Caco-2 (cell line): ENCODE results near the gene ERC1. TPM values are rescaled to one million over a fixed set of nuclear protein-coding genes. Genes with fewer than 3 reads are reported as not detected.

ENCODE experiments used
- BruUV-seq: library from RNA; stranded (reverse); fragments of 400-500 nt; replicated peaks from 2 replicates; lab custom pipeline; 2021; lab: Mats Ljungman, UMichigan
- CTCF ChIA-PET: fragments of 300-600 bp; sonication (Branson Sonifier 250); formaldehyde crosslinking; loops from one replicate; lab custom pipeline; 2022; ENCODE audit warnings: antibody characterized with exemption; lab: Charles Lee
- POLR2A ChIA-PET: fragments of 300-600 bp; sonication (Branson Sonifier 250); formaldehyde crosslinking; loops from one replicate; lab custom pipeline; 2022; ENCODE audit warnings: antibody characterized with exemption; lab: Charles Lee
- DNase-seq, 2 experiments: peaks; one replicate each; pipeline versions ENCODE4 v3.0.0 to v3.0.0-alpha.2; 2020 to 2022
- H3K27me3 ChIP-seq: replicated peaks from 2 replicates; pipeline ENCODE4 v1.6.0; 2011; ENCODE audit warnings: low read length; ENCODE audit not compliant: control insufficient read depth, insufficient read depth
- H3K36me3 ChIP-seq: 2 replicates; pipeline ENCODE4 v1.5.1; 2011; ENCODE audit warnings: low read length; ENCODE audit not compliant: control insufficient read depth, insufficient read depth
- H3K4me1 ChIP-seq: fragments of 250-450 bp; sonication (Bioruptor Pico); 2 replicates; pipeline ENCODE4 v1.5.1; 2020; ENCODE audit warnings: mild to moderate bottlenecking
- H3K4me3 ChIP-seq: 2 replicates; pipeline ENCODE4 v1.5.1; 2011; ENCODE audit warnings: low read depth, mild to moderate bottlenecking, control low read depth, low read length
- H3K9me3 ChIP-seq: fragments of 250-450 bp; sonication (Bioruptor Pico); 2 replicates; pipeline ENCODE4 v1.5.1; 2020; ENCODE audit warnings: mild to moderate bottlenecking, moderate library complexity
- H3K27ac Mint-ChIP-seq: one replicate; pipeline ENCODE4 v1.8.0; 2022; ENCODE audit warnings: mixed read lengths; ENCODE audit not compliant: unreplicated experiment
- H3K27me3 Mint-ChIP-seq: one replicate; pipeline ENCODE4 v1.8.0; 2022; ENCODE audit warnings: mixed read lengths; ENCODE audit not compliant: insufficient read depth, unreplicated experiment
- H3K36me3 Mint-ChIP-seq: one replicate; pipeline ENCODE4 v1.8.0; 2022; ENCODE audit warnings: mild to moderate bottlenecking, mixed read lengths; ENCODE audit not compliant: insufficient read depth, unreplicated experiment
- H3K4me1 Mint-ChIP-seq: one replicate; pipeline ENCODE4 v1.8.0; 2022; ENCODE audit warnings: low read depth, mixed read lengths; ENCODE audit not compliant: unreplicated experiment
- H3K4me3 Mint-ChIP-seq: one replicate; pipeline ENCODE4 v1.8.0; 2022; ENCODE audit warnings: mild to moderate bottlenecking, moderate library complexity, mixed read lengths; ENCODE audit not compliant: unreplicated experiment
- H3K9me3 Mint-ChIP-seq: one replicate; pipeline ENCODE4 v1.8.0; 2022; ENCODE audit warnings: mixed read lengths; ENCODE audit not compliant: unreplicated experiment
- CTCF ChIP-seq, 2 experiments: fragments of 200-600 bp in 1 of 2; IDR thresholded peaks; 1 replicate in 1 of 2; 2 replicates in 1 of 2; pipeline versions ENCODE4 v1.5.1 to v1.8.0; 2011 to 2022; ENCODE audit warnings: antibody characterized with exemption in 1 of 2, control low read depth in 1 of 2, inconsistent platforms in 1 of 2, low read depth in 1 of 2, low read length in 1 of 2, mild to moderate bottlenecking in 1 of 2, moderate library complexity in 1 of 2; ENCODE audit not compliant: insufficient read depth in 1 of 2, severe bottlenecking in 1 of 2, unreplicated experiment in 1 of 2
- intact Hi-C: fragments of 100-400 bp; cut with micrococcal nuclease; formaldehyde crosslinking; loops from one replicate; pipeline ENCODE4 v1.10.0; 2022; ENCODE audit not compliant: unreplicated experiment
- total RNA-seq: library from RNA; stranded (reverse); gene quantifications from 2 replicates; pipeline ENCODE4 v1.2.3, GENCODE V29; 2022

The ERC1 gene
- total RNA-seq, 1 experiment from 2014 or later: 88.4 TPM

GRCh38 chr12:1297206-1297605 is 306.2 kb downstream of the ERC1 start:
- Mint-ChIP-seq H3K36me3 (peaks cover 61% of the 10 kb centered on the region), H3K27ac (no peak overlapping the region), H3K9me3 (peaks cover 41% of the 10 kb centered on the region), H3K4me1 (no peaks in the 10 kb centered on the region), H3K27me3 (no peaks in the 10 kb centered on the region), H3K4me3 (no peak overlapping the region)
- Histone ChIP-seq H3K27me3 (no peaks in the 10 kb centered on the region), H3K36me3 (no peaks in the 10 kb centered on the region; the same call in 1 of the 2 replicates), H3K4me3 (no peak overlapping the region), H3K4me1 (0 out of 2 replicates have a peak, but pooled peaks cover 3% of the 10 kb centered on the region), H3K9me3 (no peaks in the 10 kb centered on the region)
- ChIA-PET POLR2A (no interaction called here), CTCF (interaction anchor here (0.7 kb wide), 1 partner anchor 179 kb away, joined by 3 read pairs; no protein-coding TSS in a partner anchor)
- intact Hi-C loops: no loop called here
- no peak for TF ChIP-seq CTCF (IDR thresholded peaks at IDR 0.05; ENCODE audit: insufficient read depth in 1 of 2, low read depth in 1 of 2, low read length in 1 of 2, severe bottlenecking in 1 of 2, unreplicated experiment in 1 of 2)
- no TSS peak for BruUV-seq
- DNase-seq: no peak

GRCh38 chr12:1297639-1298175 is 306.7 kb downstream of the ERC1 start:
- intact Hi-C loops: no loop called here
- H3K4me1 Mint-ChIP-seq: no peaks in the 10 kb centered on the region
- no peaks in the 10 kb centered on the region; the same call in 1 of the 2 replicates for H3K36me3 ChIP-seq
- H3K4me3 ChIP-seq: no peak overlapping the region
- ChIA-PET CTCF (interaction anchor here (0.7 kb wide), 1 partner anchor 179 kb away, joined by 3 read pairs; no protein-coding TSS in a partner anchor), POLR2A (no interaction called here)
- no peak overlapping the region for H3K27ac Mint-ChIP-seq
- no peak for DNase-seq
- H3K9me3 Mint-ChIP-seq: peaks cover 41% of the 10 kb centered on the region
- 0 out of 2 replicates have a peak, but pooled peaks cover 3% of the 10 kb centered on the region for H3K4me1 ChIP-seq
- H3K27me3 ChIP-seq: no peaks in the 10 kb centered on the region
- BruUV-seq: no TSS peak
- no peak overlapping the region for H3K4me3 Mint-ChIP-seq
- no peak for TF ChIP-seq CTCF (IDR thresholded peaks at IDR 0.05; ENCODE audit: insufficient read depth in 1 of 2, low read depth in 1 of 2, low read length in 1 of 2, severe bottlenecking in 1 of 2, unreplicated experiment in 1 of 2)
- no peaks in the 10 kb centered on the region for H3K9me3 ChIP-seq
- H3K27me3 Mint-ChIP-seq: no peaks in the 10 kb centered on the region
- peaks cover 56% of the 10 kb centered on the region for H3K36me3 Mint-ChIP-seq

GRCh38 chr12:1300460-1300859 is 309.4 kb downstream of the ERC1 start:
- DNase-seq: no peak
- intact Hi-C loops: no loop called here
- Mint-ChIP-seq H3K4me3 (no peak overlapping the region), H3K9me3 (peaks cover 41% of the 10 kb centered on the region), H3K36me3 (peaks cover 54% of the 10 kb centered on the region), H3K4me1 (no peaks in the 10 kb centered on the region), H3K27ac (no peak overlapping the region), H3K27me3 (no peaks in the 10 kb centered on the region)
- Histone ChIP-seq H3K4me3 (no peak overlapping the region), H3K36me3 (no peaks in the 10 kb centered on the region), H3K4me1 (no peaks in the 10 kb centered on the region), H3K9me3 (no peaks in the 10 kb centered on the region), H3K27me3 (no peaks in the 10 kb centered on the region)
- POLR2A ChIA-PET: no interaction called here
- CTCF ChIA-PET: no interaction called here
- BruUV-seq: no TSS peak
- TF ChIP-seq CTCF (IDR thresholded peaks at IDR 0.05; ENCODE audit: insufficient read depth in 1 of 2, low read depth in 1 of 2, low read length in 1 of 2, severe bottlenecking in 1 of 2, unreplicated experiment in 1 of 2): no peak
